Daoy (cell line): ENCODE data around the gene CYB5RL. TPM values are rescaled to one million over a fixed set of nuclear protein-coding genes. Genes with fewer than 3 reads are reported as not detected.
A peak's percentile ranks its signal among the peaks of the same experiment; 100 is the strongest.

Source experiments
- DNase-seq: peaks from one replicate; pipeline ENCODE4 v3.0.0-alpha.2; 2015; ENCODE audit warnings: low read depth
- total RNA-seq: library from RNA; depleted of rRNA; stranded (reverse); fragments of >200 nt; shearing (Covaris generic); gene quantifications from 2 replicates; pipeline ENCODE4 v1.2.3, GENCODE V29; 2014; rRNA removed

Gene CYB5RL
- total RNA-seq, 1 experiment from 2014 or later: 8.9 TPM

GRCh38 chr1:54159733-54160316 is 40.0 kb downstream of the CYB5RL start:
- no peak for DNase-seq

DNA sequence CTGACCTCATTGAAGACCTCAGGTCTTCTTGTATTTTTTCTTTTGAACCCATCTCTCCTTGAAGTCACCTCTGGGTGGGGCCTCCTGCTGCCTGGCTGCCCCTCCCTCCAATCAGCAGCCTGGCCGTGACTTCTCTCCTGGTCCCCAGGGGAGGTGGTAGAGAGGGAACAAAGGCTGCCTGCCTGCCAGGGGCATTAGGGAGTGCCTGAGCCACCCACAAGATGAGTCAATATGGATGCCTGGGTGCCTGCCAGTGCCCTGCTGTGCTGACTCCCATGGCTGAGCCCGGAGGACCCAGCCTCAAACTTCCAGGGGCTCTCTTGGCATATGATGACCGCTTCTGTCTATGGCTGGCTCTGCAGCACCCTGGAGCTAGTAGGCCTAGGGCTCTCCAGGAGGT is 41.8 kb downstream of the CYB5RL start:
- DNase-seq: peak; percentile 85

DNA sequence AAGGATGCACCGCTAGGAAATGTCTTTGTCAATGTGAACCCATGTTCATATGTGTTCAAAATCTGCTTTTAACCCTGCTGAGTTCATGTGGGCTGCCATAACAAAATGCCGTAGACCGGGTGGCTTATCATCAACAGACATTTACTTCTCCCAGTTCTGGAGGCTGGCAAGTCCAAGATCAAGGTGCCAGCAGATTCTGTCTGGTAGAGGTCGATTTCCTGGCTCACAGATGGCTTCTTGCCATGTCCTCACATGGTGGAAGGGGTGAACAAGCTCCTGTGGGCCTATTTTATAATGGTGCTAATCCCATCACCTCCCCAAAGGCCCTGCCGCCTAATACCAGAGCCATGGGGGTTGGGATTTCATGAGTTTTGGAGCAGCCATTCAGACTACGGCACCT is 42.4 kb downstream of the CYB5RL start:
- no peak for DNase-seq

GRCh38 chr1:54156986-54157385 is 42.8 kb downstream of the CYB5RL start:
- no peak for DNase-seq

DNA sequence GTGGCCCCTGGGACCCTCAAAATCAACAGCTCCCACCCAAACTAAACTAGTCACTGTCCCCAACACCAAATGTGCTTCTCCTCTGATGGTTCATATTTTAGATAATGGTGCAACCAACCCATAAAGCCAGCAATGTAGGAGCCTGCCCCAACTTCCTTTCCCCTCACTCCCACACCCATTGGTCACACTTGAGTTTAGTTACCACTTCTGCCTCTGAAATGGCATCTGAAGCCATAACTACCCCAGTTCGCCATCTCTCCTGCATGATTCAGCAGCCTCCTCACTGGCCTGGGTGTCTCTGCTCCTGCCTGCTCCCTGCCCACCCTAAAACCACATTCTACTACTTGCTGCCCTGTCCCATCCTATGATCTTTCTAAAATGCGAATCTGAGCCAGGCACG is 43.6 kb downstream of the CYB5RL start:
- no peak for DNase-seq

DNA sequence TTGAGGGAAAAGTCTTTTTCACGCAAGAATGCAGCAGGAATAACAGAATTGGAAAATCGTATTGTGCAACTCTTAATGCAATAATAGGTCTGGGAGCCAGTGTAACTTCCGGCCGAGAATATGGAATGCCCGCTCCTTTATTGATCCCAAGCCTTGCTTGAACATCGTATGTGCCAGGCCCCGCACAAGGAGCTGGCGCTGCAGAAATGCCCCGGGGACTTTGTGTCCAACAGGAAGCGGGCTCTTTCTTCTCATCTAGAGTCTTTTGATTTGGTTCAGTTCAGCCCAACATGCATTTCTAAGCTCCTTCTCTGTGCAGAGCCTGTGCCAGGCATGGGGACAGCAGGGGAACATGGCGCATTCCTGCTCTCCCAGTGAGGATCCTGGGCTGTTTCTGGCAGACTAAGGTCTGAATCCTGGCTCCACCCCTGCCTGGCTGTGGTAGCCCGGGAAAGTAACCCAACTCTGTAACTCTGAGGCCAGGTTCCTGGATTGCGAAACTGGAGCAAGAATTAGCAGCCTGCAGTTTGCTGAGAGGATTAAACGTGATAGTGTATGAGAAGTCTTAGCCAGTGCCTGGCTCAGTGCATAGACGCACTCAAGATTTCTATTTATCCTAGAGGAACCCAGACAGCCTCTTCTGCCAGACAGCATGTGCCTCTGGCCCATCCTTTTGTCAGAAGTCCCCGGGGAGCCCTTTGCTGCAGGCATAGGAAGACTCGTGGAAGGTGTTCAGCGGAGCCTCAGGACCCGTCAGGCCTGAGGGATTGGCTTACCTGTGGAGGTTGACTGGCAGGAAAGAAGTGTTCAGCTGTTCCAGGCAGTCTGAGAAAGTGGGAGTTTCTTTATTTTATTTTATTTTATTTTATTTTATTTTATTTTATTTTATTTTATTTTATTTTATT is 46.0 kb downstream of the CYB5RL start:
- peak; percentile 67 for DNase-seq

GRCh38 chr1:54152696-54153095 is 47.1 kb downstream of the CYB5RL start, which contains the start of gene CDCP2:
CDCP2 (minus strand) TSS chr1:54153000; CDS start chr1:54152922, 78 bp downstream.
- DNase-seq: no peak

DNA sequence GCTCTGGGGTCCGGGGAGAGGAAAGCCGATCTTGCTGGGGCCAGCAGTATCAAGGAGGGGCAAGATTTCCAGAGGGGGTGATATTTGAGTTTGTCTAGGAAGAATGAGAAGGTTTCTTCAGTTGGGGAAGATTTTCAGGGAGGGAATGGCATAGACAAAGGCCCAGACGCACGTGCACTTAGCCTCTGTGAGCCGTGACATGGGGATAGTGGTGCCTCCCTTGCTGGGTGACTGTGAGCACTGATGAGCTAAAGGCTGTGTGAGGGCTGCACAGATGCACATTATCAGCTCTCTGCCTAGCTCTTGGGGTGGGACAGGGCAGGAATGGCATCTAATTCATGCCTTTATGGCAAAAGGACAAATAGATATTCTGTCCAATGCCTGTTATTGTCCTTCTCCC is 48.8 kb downstream of the CYB5RL start:
- DNase-seq: no peak

Other genes with a start within 250 kb of the CYB5RL start
- not detected in 2 replicates for gene LDLRAD1, start 181.8 kb downstream of the CYB5RL start, total RNA-seq
- gene TMEM59, start 146.8 kb downstream of the CYB5RL start, total RNA-seq: 177 and 229 TPM in 2 replicates
- 4.9 and 5.0 TPM in 2 replicates for gene TCEANC2, start 146.4 kb downstream of the CYB5RL start, total RNA-seq
- not detected in 2 replicates for gene CDCP2, start 47.0 kb downstream of the CYB5RL start, total RNA-seq
- gene MRPL37, start 137 bp upstream of the CYB5RL start, total RNA-seq: 170 TPM in 2 replicates
- gene SSBP3, start 206.4 kb upstream of the CYB5RL start, total RNA-seq: 20.8 and 21.2 TPM in 2 replicates